NCI-H748 treated with DMSO at 0.1 percent for 48 hours (cell line): Measurements from ENCODE around the gene OCA2.

Experiments
- DNase-seq: peaks from one replicate; lab custom pipeline; 2025; lab: John Stamatoyannopoulos, UW

OCA2 gene

GRCh38 chr15:27939246-27939645 lies 159.9 kb downstream of the OCA2 start:
- DNase-seq, result no peak

DNA sequence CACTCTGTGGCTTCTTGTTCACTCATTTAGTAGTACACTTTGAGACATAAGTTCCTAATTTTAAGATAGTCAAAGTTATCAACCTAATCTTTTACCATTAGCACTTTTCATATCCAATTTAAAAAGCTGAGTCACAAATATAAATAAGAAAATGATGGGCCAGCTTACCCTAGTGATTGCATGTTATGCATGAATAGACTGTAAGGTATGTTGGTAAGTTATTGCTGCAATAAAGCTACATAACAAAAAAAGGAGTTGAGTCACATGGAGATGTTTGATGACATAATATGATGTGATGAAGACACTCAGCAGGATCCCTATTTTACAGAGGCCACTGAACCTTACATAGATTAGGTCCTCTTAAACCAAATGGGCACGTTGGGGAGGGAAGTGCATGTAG lies 161.3 kb downstream of the OCA2 start:
- no peak for DNase-seq

GRCh38 chr15:27936164-27936563 lies 163.0 kb downstream of the OCA2 start:
- no peak for DNase-seq

DNA sequence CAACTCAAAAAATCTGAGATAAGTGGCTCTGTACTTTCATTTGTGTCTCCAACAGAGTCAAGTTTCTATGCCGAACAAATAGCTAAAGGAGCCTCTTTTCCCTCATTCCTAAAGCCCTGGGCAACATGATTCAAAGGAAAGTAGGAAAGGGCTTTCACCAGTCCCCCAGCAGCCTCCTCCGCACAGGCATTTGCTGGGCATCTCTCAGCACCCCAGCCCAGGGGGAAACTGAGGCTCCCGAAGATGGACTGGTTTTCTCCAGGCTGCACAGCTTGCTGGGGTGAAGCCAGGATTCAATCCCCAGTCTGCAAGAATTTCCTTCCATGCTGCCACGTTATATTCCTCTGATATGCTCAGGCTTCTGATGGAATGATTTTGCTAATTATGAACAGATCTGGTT lies 163.8 kb downstream of the OCA2 start:
- DNase-seq, result no peak

- no peak for DNase-seq
Measured at GRCh38 chr15:27934782-27935181, 164.3 kb downstream of the OCA2 start.

DNA sequence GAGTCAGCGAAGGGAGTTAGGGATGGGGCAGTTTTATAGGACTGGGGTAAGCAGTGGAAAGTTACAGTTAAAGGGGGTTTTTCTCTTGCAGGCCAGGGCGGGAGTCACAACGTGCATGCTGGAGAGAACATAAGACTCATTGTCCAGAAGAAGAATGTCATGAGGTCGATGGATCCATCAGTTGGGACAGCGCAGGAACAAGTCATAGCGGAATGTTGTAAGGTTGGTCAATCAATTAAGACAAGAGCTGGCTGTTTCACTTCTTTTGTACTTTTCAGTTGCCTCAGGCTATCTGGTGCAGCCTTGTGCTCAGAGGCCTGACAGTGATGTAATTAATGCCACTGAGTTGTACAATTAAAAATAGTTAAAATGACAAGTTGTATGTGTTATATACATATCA lies 165.6 kb downstream of the OCA2 start:
- no peak for DNase-seq

DNA sequence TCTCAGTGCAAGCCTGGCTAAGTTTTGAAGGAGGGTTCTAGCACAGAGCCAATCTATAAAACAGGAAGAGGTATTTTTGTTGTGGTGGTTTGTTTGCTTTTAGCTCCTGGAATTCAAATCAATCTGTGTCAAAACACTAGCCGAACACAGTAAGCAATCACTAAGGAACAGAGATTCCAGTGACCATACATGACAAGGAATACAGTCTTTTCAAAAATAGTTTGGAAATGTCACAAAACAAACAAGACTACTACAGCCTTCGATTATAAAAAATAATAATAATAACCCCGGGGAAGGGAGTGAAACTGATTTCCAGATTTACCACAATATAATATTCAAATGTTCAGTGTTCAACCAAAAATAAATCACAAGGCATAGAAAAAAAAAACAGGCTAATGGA lies 166.5 kb downstream of the OCA2 start:
- DNase-seq, result no peak

GRCh38 chr15:27928386-27928785 lies 170.7 kb downstream of the OCA2 start:
- DNase-seq, result no peak

- DNase-seq, result no peak
Measured at GRCh38 chr15:27912283-27912682, 186.8 kb downstream of the OCA2 start.

DNA sequence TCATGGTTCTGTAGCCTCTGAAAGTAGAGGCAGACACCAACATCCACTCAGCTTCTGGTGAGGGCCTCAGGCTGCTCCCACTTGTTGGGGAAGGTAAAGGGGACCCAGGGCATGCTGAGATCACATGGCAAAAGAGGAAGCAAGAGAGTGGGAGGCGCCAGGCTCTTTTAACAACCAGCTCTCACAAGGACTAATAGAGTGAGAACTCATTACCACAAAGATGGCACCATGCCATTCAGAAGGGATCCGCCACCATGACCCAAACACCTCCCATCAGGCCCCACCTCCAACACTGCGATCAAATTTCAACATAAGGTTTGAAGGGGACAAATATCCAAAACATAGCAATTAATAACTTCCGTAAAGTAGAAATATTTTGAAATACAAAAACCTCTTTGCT lies 192.3 kb downstream of the OCA2 start:
- DNase-seq, result no peak

DNA sequence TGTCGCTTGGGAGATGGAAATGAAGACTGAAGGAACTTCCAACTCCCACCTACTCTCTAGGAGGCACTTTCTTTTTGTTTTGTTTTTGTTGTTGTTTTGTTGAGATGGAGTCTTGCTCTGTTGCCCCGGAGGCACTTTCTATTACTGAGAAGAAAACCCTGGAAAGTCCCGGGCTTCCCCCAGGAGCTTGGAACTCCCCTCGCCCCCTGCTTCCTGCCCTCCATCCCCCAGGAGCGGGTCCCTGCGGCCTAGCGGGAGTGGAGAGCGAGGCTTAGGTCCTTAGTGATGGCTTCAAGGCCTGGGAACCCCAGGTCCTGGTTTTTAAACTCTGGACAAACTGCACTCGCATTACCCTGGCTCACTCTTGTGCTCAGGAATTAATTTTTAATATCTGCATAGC lies 195.7 kb downstream of the OCA2 start:
- DNase-seq, result no peak

GRCh38 chr15:27902680-27903385 lies 196.3 kb downstream of the OCA2 start:
- no peak for DNase-seq

GRCh38 chr15:27899583-27900285 lies 199.4 kb downstream of the OCA2 start:
- no peak for DNase-seq

DNA sequence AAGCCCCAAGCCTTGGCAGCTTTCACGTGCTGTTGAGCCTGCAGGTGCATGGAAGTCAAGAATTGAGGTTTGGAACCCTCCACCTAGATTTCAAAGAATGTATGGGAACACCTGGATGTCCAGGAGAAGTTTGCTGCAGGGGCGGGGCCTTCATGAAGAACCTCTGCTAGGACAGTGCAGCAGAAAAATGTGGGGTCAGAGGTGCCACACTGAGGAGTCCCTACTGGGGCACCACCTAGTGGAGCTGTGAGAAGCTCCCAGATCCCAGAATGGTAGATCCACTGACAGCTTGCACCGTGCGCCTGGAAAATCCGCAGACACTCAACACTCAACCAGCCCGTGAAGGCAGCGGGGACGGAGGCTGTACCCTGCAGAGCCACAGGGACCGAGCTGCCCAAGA lies 201.6 kb downstream of the OCA2 start:
- no peak for DNase-seq

DNA sequence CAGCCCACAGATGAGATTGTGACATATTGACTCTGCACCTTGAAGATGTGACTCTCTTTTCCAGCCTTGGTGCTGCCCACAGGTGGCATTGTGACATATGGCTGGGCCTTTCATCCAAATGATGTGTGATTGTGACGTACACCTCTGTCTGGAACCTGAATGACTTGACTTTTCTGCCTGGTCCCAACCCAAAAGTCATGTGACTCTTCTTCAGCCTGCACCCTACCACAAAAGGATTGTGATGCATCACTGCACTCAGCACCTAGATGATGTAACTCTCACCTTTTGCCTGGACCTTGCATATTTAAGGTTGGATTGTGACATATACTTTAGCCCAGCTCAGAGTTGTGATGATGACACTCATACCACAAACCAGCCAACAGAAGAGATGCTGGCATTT lies 204.5 kb downstream of the OCA2 start:
- DNase-seq, result no peak

- DNase-seq, result no peak
Measured at GRCh38 chr15:27889258-27889657, 209.9 kb downstream of the OCA2 start.

DNA sequence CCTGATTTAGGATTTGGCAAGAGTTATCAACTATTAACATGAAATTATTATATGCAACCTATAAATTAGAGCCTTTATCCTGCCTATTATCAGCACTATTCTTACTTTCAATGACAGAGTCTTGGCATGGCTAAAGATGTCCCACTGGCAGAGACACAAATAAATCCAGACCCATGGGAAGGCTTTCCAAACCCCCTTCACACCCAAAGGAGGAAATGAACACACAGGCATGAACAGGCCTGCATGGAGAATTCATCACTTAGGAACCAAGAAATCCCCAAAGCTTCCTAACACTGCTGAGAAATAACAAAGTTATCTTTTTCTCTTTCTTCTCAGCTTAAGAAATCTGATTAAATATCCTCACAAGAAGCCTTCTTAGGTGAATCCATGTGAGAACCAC lies 213.9 kb downstream of the OCA2 start:
- no peak for DNase-seq

DNA sequence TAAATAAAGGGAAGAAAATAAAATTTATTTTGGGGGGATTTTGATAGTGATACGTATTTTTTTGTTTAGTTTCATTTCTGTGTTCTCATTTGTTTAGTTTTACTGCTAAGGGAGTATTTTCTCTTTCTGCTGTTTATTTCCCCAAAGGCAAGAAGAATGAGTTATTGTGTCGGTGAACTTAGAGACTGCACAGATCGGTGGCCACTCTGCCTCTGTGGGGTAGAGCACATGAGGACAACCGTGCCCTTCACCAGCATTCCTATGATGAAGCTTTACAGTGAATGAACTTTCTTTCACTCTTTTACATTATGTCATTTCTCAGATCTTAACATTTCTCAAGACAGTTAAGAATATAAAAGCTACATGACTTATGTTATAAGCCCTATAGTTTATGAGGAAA lies 214.4 kb downstream of the OCA2 start:
- DNase-seq, result no peak

- no peak for DNase-seq
Measured at GRCh38 chr15:27878841-27879240, 220.3 kb downstream of the OCA2 start.

DNA sequence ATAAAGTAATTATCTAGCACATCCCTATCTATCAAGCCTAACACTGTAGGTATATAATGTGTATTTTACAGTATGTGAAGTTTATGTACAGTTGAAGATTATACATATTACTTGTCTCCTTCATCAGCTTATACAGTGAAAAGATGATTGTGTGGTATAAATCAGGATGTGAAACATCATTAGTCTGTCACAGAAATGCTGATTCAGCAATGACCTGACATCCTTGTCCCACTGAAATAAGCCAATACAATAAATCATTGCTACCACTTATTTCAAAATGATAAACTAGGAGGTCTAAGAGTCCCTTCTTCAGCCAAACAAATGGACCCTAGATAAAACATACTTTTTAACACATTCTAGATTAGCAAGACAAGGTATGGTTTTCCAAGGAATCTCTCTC lies 225.3 kb downstream of the OCA2 start:
- DNase-seq, result no peak

GRCh38 chr15:27873039-27873438 lies 226.1 kb downstream of the OCA2 start:
- no peak for DNase-seq

GRCh38 chr15:27872355-27872754 lies 226.8 kb downstream of the OCA2 start:
- DNase-seq, result no peak

DNA sequence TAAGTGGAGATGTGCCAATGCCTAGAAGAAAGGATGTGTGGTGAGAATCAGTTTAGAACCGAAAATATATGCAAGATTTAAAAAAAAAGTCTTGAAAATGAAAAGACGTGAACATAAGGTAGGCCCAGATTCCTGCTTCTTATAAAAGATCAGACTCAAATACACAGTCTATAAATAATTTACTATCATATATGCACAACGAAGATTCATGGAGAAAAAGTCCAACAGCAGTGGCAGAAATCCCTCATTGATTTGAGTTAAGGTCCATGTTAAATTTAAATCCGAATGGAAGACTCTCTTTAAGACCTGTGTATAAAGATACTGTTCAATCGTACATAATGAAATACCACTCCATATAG lies 227.2 kb downstream of the OCA2 start:
- DNase-seq, result no peak
